Activated CD8-positive, alpha-beta memory T cell treated with anti-CD3 and anti-CD28 coated beads for 1 hour (primary cell): ENCODE results near the gene GLB1L.
A peak's percentile ranks its signal among the peaks of the same experiment; 100 is the strongest.

Experiments
- DNase-seq, 2 donors: peaks; one replicate each; pipeline ENCODE4 v3.0.0-alpha.2; 2020; ENCODE audit warnings: low read depth in 1 of 2; ENCODE audit errors: extremely low read depth in 1 of 2

GLB1L gene

DNA sequence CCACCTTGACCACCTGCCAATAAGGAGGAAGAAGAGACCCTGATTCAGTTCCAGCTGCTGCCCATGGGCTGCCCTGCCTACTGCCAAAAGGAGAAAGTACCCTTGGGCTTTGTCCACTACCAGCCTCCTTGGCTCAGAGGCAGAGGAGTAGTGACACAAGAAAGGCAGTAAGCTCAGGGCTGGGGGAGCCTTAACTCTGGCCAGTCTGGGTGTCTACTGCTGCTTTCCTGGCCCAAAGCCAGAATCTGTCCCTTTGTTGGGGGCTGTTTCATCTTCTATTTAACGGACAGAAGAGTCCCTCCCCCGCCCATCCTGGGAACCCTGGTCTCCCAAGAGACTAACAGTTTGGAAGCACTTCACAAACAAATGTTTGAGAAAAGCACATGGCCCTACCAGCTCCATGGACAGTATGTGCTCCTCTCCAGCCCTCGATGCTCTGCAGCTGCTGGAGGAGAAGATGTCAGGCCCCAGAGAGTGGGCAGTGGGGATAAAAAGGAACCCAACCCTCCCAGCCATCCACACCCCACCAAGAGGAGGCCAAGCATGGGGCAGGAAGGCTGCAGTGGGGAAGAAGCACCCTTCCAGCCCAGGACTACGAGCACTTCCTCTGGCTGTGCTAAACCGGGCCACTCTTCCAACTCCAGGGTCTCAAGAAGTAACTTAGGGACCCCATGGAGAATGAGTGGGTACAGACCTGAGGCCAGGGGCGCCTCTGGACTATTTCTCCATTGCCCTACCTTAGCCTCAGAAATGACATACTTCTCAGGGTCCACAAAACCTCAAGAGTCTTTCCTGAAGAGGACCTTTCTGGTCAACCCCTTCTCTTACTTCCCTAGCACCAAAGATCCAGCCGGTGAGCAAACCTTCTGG lies 17.0 kb downstream of the GLB1L start:
- no peak for DNase-seq

DNA sequence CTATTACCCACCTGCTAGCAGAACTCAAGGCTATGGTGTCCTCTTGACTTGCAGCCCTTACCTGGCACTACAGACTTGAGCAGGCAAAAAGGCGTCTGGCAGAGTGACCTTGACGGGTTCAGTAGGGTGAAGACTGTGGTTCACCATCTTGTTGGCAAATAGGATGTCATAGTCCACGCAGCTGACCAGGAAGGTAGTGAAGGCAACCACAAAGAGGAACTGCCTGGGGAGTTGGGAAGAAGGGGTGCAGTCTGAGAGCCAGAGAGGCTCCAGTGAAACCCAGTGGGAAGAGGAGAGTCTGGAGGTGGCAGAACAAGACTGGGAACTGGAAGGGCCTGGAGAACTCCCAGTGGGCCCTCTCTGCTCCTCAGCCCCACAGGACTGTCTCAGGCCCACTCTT lies 19.9 kb downstream of the GLB1L start:
- DNase-seq: no peak

DNA sequence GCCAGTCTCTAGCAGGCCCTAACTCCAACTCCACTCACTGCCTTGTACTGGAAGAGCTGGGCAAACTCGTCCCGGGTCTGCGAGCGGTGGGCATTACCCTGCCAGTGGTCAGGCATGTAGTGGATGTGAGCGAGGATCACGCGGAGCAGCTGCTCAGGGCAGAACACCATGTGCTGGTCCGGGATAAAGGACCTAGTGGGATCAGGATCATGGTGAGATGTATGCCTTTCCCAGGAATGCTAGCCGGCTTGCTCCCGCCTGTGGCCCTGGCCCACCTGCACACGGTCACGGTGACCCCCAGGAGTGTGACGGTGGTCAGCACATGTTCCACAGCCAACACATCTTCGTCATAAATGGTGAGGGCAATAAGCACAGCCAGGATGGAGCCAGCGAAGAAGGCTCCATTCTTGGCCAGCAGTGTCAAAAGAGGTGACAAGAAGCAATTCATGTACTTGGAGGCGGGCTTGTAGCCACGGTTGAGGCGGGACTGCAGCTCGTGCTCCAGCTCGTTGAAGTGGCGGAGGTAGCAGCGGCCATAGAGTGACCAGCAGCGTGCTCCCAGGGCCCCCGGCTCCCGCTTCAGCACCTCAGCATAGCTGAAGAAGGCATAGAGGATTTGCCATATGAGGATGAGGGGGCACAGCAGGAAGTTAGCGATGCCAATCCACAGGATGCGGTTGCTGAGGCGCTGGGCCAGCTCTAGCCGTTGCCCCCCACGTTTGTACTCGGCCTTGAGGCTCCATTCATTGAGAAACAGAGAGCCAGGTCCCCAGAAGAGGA lies 21.2 kb downstream of the GLB1L start:
- DNase-seq: no peak

DNA sequence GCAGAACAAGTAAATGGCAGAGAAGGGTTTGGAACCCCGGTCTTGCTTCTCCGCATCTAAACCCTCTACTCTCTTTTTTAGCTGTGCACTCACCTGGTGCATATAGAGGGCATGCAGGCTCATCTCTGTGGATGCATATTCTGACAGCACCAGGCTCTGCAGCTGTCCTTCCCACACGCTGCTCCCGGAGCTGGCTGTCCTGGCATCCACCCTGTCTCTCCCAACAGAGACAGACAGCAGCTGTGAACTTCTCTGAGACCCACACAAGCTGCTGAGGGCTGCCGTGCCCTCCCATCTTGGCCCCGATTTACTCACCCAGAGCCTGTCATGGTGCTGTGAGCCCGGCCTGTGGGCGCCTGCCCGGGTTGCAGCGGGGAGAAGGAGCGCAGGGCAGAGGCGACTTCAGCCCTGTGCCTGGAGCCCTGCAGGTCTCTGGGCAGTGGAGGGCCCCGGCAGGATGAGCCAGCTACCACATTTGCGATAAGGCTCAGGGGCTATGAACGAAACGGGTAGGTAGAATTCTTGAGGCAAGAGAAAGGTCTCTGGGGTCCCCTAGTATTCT lies 23.2 kb downstream of the GLB1L start:
- DNase-seq: no peak

DNA sequence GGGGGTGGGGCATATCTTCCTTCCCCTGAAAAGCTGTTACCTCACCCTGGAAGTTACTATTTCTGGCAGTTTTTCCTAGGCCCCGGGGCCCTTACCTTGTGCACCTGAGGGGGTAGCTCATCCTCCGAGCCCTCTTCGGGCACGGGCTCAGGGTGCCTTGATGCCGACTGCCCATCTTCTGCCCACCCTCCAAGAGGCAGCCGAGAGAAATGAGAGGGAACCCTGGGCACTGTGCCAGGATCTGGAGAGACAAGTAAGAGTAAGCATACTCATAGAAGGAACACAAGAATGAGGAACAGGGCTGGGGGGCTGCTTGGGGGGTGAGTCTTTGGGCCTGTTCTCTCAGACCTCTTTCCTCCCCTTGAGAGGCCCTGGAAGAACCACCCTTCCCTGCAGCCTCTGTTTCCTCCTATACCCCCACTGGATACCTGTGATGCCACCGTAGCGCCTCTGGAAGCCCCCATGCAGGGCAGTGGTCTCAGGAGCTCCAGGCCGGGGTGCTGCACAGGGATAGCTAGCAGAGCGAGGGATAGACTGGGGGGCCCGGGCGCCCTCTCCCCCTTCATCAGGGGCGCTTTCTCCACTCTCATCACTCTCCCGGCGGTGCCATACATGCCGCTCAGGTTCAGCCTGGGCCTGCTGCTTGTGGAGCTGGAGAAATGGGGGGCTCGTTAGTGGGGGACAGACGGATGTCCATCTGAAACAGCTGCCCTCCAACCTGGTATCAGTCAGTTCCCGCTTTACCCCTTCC lies 24.4 kb downstream of the GLB1L start:
- DNase-seq: no peak

DNA sequence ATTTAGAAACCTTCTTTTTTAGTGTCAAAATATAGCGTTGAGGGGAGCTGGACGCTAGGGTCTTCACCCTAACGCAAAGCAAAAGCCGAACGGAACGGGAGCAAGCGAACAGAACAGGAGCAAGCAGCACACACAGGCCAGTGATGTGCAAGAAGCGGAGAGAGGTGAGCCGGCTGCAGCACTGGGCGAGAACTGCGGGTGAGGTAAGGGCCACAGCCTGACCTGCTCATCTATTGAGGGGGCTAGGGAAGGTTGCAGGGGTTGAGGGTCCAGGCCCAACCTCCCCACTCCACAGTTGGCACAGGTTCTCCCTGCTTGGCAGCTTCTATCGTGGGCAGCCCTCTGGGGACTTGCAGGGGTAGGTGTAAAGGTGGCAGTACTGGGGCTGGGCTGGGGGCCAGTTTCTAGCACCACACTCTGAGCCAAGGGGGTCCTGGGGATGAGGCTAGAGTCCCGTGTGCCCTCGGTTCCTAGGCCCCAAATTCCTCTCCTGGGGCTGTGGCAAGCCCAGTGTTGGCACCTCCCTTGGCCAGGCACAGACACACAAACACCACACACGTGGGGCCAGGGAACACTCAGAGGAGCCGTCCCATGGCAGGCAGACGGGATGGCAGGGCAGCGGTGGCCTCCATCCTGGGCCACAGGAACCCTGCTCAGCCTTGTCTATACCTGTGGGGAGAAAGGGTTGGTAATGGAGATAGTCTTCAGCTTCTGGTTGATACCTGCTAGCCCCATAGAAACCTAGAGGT lies 25.3 kb downstream of the GLB1L start:
- no peak for DNase-seq

DNA sequence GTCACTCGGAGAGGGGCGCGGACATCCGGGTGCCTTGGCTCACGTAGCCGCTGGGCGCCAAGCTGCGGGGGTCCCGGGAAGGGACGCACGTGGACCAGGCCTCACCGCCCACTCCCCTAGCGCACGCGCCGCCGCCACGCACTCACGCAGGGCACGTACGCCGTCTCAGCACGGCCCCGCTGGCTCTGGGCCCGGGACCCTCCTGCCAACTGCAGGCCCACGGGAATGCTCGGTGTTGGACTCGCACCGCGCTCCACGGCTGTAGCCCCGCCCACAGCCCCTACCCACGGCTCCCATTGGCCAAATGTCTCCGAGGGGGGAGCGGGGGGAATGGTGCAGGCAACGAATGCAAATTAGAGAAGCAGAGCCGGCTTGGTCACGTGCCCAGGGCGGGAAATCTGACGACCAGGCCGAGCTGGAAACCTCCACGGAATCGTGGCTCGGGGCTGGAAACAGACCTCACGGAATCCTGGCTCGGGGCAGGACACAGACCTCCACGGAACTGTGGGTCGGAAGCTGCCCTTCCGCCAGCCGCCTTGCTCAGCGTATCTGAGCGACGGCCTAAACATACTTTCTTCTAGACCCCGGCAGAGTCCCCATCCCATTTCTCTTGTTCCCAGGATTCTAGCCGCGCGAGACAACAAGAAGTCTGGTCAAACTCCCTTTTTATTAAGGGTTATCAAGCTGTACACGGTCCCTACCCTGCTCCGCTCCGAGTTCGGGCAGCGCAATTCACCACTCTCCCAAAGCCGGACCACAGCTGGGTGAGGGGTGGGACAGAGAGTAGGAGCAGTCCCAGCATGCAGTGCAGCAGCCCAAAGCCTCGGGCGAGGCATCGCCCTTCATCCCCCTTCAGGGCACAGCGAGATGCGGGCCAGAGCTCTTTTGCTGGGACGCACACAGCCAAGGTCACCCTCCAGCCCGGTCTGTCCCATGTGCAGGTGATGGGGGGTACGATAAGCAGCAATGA lies 26.2 kb downstream of the GLB1L start, which contains the start of gene ABCB6:
ABCB6 (minus strand) TSS at position 227 of the 970 bp plus-strand sequence. CDS start 285 bp downstream, outside the sequence.
- peak; percentile 68 to 73 for DNase-seq

DNA sequence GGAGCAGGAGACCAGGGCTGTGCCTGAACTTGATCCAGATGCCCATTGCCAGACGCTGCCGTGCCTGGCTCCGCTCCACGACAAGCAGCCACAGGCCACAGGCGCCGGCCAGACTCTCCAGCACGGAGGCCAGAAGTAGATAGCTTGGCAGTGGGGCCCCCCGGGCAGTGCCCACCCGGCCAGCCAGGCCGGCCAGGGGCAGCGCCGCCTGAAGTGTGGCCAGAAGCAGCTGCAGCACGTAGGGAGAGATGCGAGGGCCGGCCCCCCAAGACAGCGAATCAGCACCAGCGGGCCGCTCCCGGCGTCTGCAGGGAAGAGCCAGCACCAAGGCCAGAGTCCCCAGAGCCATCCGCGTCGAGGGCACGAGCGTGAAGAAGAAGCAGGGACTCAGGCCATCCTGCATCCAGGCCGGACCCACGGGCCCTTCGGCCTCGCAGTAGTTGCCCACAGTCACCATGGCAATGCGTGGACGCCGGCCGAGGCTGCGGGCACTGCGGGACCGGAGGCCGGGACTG lies 27.0 kb downstream of the GLB1L start:
- DNase-seq: no peak

DNA sequence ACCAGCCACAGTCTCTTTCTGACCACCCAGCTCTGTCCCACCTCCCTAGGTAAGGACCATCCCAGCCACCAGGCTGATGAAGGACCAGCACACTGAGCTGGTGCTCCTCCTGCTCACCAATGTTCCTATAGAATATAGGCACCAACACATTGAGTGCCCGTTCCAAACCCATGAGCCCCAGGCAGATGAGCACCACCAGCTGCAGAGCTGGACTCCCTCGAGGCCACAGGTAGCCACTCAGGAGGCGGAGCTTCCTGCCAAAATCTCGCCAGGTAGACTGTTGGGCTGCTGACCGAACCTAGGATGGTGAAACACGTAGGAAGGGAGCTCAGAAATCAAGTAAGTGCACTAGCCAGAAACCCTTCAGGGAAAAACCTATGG lies 28.7 kb downstream of the GLB1L start:
- no peak for DNase-seq

DNA sequence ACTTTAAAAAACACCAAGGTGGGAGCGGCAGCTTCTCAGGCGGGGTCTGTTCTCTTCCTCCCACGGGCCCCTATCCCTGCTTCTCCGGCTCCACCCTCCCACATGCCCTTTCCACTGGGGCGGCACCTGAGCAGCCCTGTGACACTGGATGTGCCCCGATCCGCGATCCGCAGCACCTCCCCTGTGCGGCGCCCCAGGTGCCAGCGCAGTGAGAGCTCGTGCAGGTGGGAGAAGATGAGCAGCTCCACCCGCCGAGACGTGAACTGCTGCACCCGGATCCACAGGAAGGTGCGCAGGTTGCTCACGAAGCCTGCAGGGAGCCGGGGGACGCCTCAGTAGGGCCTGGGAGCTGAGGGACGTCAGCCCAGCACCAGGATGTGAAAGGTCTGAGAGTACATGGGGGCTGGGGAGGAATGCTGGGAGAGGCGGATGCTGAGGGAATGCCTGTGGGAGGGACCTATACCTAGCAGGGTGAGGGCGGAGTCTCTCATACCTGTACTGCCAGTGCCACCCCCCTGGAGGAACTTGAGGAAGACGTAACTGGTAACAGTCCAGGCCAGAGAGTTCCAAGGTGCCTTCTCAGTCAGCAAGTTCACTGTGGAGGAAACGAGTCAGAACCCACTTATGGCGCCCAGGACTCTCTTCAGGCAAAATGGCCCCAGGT lies 29.2 kb downstream of the GLB1L start:
- DNase-seq: no peak

DNA sequence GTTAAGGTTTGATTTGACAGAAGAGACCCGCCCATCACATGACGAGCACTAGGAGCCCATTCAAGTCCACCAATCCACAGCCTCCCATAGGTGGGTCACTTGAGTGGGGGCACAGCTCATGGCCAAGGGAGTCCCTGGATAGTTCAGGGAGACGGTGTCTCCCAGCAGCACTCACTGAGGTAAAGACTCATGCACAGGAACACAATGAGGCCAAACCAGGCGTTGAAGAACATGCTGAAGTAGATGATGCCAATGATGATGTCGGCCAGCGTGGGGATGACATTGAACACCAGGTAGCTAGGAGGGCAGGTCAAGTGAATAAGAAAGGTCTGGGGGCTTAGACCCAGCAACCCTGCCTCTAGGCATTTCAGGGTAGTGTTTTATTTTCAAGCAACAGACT lies 30.5 kb downstream of the GLB1L start:
- no peak for DNase-seq

DNA sequence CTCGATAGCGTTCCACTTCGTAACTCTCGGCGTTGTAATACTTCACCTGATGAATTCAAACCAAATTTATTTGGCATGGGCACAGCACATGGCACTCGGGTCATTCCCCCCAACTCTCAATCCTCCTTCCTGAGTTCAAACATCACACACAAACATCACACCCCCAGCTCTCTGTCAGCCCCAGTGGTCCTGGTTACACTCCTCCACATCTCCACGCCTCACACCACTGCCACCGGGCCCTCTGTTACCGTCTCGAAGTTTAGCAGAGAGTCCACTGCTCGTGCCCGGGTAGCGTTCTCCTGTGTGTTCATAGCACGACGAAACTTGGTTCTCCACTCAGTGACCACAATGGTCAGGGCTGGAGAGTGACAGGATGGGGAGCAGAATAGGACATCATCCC lies 31.1 kb downstream of the GLB1L start:
- DNase-seq: no peak

DNA sequence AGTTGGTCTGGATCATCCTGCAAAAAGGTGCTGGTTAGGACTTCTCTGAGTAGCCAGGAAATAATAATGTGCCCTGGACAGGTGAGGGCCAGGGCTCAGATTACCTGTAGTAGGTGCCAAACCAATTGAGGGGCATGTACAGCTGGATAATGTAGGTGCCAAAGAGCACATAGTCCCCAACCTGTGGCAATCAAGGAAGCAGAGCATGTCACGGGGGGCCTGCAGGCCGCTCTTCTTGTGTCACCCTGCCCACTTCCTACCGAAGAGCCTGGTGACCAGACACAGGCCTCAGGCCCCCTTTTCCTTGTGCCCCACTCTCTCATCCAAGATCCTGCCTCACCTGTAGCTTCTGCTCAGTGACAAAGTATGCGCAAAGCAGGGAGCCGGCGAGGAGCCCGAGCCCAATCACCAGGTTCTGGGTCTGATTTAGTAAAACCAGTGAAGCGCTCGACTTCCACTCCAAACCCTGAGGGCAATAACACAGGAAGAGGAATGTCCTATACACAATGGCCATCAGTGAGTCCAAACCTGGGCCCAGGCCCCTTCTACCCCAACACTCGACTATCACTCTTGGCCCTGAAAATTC lies 31.7 kb downstream of the GLB1L start:
- no peak for DNase-seq

DNA sequence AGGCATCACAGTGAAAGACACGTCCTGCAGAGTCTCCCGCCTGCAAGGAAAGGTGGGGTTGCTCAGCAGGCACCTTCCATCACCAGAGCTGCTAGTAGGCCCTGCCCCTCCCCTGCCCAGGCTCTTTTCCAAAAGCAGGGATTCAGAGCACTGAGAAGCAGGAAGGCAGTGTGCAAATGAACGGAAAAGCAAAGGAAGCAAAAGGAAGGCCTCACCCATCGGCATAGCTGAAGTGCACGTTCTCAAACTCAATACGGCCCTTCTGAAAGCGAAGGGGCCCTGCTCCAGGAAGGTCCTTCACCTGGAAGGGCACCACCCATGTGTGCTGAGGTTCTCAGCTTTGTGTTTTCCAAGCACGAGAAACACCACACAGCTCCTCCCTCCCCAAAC lies 32.2 kb downstream of the GLB1L start:
- DNase-seq: no peak

DNA sequence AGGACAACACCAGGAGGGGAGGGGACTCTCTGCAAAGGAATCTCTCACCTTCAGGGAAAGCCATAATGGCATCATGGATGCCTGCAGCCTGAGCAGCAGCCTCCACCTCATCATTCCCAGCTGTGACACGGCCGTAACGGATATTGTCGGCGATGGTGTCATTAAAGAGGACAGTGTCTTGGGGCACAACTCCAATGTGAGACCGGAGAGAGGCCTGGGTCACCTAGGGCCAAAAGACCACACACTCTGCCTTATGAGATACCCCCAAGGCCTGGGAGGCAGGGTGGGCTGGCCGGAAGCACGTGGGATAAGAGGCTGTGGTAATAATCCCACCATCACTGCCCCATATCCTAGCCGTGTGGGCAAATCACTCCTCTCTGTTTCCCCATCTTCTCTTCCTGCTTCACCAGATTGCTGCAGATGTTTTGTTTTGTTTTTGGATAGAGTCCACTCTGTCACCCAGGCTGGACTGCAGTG lies 34.3 kb downstream of the GLB1L start:
- no peak for DNase-seq

DNA sequence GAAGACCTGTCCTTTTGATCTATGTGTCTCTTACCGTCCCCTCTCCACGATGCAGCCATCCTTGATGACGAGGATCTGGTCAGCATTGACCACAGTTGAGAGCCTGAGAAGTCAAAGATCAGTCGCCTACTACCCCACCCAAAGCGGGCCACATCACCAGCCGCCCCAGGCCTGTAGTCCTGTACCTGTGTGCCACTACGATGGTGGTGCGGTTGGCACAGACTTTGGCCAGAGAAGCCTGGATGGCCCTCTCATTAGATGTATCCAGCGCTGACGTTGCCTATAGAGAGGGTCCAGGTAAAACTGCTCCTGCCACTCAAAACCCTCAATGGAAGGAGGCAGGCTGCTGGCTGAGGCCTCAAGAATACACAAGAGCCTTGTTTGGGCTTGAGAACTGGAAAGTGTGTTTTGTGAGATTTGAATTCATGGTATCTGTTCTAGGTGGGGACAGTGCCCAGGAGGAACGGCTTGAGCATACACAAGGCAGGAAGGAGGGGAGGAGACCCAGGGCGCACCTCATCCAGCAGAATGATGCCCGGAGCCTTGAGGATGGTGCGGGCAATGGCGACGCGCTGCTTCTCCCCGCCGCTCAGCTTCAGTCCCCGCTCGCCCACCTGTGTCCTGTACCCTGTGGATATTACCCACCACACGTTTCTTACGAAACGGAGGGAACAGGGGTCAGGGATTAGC lies 34.9 kb downstream of the GLB1L start:
- DNase-seq: no peak
